ENCODE data around the gene COPZ1.
A peak's percentile ranks its signal among the peaks of the same experiment; 100 is the strongest.

COPZ1 gene

GRCh38 chr12:54373649-54374561 is 49.0 kb downstream of the COPZ1 start:
- H3K4me1 ChIP-seq (ENCODE audit: control insufficient read depth, insufficient read depth, low read length): peaks cover 41% of the 10 kb centered on the region
- no peak overlapping the region for H3K4me3 ChIP-seq (ENCODE audit: low read depth, low read length)
- peaks cover 18% of the 10 kb centered on the region; the same call in 1 of the 2 replicates for H3K36me3 ChIP-seq (ENCODE audit: control insufficient read depth, insufficient read depth, low read length)
- no peaks in the 10 kb centered on the region for H3K9me3 ChIP-seq (ENCODE audit: control insufficient read depth, insufficient read depth, low read depth, low read length)
- peaks cover 30% of the 10 kb centered on the region for H3K27me3 ChIP-seq (ENCODE audit: control insufficient read depth, insufficient read depth, low read length)
- no peak overlapping the region for H3K9ac ChIP-seq (ENCODE audit: low read length)
- H3K27ac ChIP-seq (ENCODE audit: low read depth, low read length): no peak overlapping the region

- Histone ChIP-seq H3K4me3 (ENCODE audit: low read depth, low read length) (no peak overlapping the region), H3K4me1 (ENCODE audit: control insufficient read depth, insufficient read depth, low read length) (peaks cover 39% of the 10 kb centered on the region), H3K9me3 (ENCODE audit: control insufficient read depth, insufficient read depth, low read depth, low read length) (no peaks in the 10 kb centered on the region), H3K9ac (ENCODE audit: low read length) (peak overlapping the region; percentile 26), H3K27me3 (ENCODE audit: control insufficient read depth, insufficient read depth, low read length) (peaks cover 22% of the 10 kb centered on the region), H3K36me3 (ENCODE audit: control insufficient read depth, insufficient read depth, low read length) (peaks cover 18% of the 10 kb centered on the region; the same call in 1 of the 2 replicates), H3K27ac (ENCODE audit: low read depth, low read length) (no peak overlapping the region)
Measured at GRCh38 chr12:54374562-54375258, 49.8 kb downstream of the COPZ1 start.

GRCh38 chr12:54375259-54375579 is 50.3 kb downstream of the COPZ1 start:
- Histone ChIP-seq H3K27ac (ENCODE audit: low read depth, low read length) (no peak overlapping the region), H3K9me3 (ENCODE audit: control insufficient read depth, insufficient read depth, low read depth, low read length) (no peaks in the 10 kb centered on the region), H3K27me3 (ENCODE audit: control insufficient read depth, insufficient read depth, low read length) (peaks cover 21% of the 10 kb centered on the region), H3K9ac (ENCODE audit: low read length) (no peak overlapping the region), H3K4me3 (ENCODE audit: low read depth, low read length) (no peak overlapping the region), H3K4me1 (ENCODE audit: control insufficient read depth, insufficient read depth, low read length) (peaks cover 40% of the 10 kb centered on the region), H3K36me3 (ENCODE audit: control insufficient read depth, insufficient read depth, low read length) (peaks cover 18% of the 10 kb centered on the region; the same call in 1 of the 2 replicates)

GRCh38 chr12:54376596-54376995 is 51.7 kb downstream of the COPZ1 start:
- Histone ChIP-seq H3K4me1 (ENCODE audit: control insufficient read depth, insufficient read depth, low read length) (peaks cover 34% of the 10 kb centered on the region), H3K4me3 (ENCODE audit: low read depth, low read length) (no peak overlapping the region), H3K27me3 (ENCODE audit: control insufficient read depth, insufficient read depth, low read length) (peaks cover 18% of the 10 kb centered on the region), H3K36me3 (ENCODE audit: control insufficient read depth, insufficient read depth, low read length) (peaks cover 14% of the 10 kb centered on the region; the same call in 1 of the 2 replicates), H3K9ac (ENCODE audit: low read length) (no peak overlapping the region), H3K27ac (ENCODE audit: low read depth, low read length) (no peak overlapping the region), H3K9me3 (ENCODE audit: control insufficient read depth, insufficient read depth, low read depth, low read length) (no peaks in the 10 kb centered on the region)

GRCh38 chr12:54377007-54377406 is 52.1 kb downstream of the COPZ1 start:
- no peak overlapping the region for H3K27ac ChIP-seq (ENCODE audit: low read depth, low read length)
- peaks cover 10% of the 10 kb centered on the region; the same call in 1 of the 2 replicates for H3K36me3 ChIP-seq (ENCODE audit: control insufficient read depth, insufficient read depth, low read length)
- H3K4me1 ChIP-seq (ENCODE audit: control insufficient read depth, insufficient read depth, low read length): peaks cover 34% of the 10 kb centered on the region

GRCh38 chr12:54377797-54378515 is 53.0 kb downstream of the COPZ1 start:
- H3K9ac ChIP-seq (ENCODE audit: low read length): no peak overlapping the region
- no peaks in the 10 kb centered on the region for H3K9me3 ChIP-seq (ENCODE audit: control insufficient read depth, insufficient read depth, low read depth, low read length)
- peaks cover 34% of the 10 kb centered on the region for H3K4me1 ChIP-seq (ENCODE audit: control insufficient read depth, insufficient read depth, low read length)
- H3K4me3 ChIP-seq (ENCODE audit: low read depth, low read length): no peak overlapping the region
- no peak overlapping the region for H3K27ac ChIP-seq (ENCODE audit: low read depth, low read length)
- peaks cover 11% of the 10 kb centered on the region for H3K36me3 ChIP-seq (ENCODE audit: control insufficient read depth, insufficient read depth, low read length)
- peaks cover 18% of the 10 kb centered on the region for H3K27me3 ChIP-seq (ENCODE audit: control insufficient read depth, insufficient read depth, low read length)

More at GRCh38 chr12:54377007-54377406, 52.1 kb downstream of the COPZ1 start:
- Histone ChIP-seq H3K27me3 (ENCODE audit: control insufficient read depth, insufficient read depth, low read length) (peaks cover 18% of the 10 kb centered on the region), H3K9me3 (ENCODE audit: control insufficient read depth, insufficient read depth, low read depth, low read length) (no peaks in the 10 kb centered on the region), H3K9ac (ENCODE audit: low read length) (no peak overlapping the region), H3K4me3 (ENCODE audit: low read depth, low read length) (no peak overlapping the region)

GRCh38 chr12:54378796-54379397 is 54.0 kb downstream of the COPZ1 start:
- H3K4me3 ChIP-seq (ENCODE audit: low read depth, low read length): peak overlapping the region; percentile 51
- no peak overlapping the region for H3K27ac ChIP-seq (ENCODE audit: low read depth, low read length)

GRCh38 chr12:54379398-54380201 is 54.7 kb downstream of the COPZ1 start:
- Histone ChIP-seq H3K9ac (ENCODE audit: low read length) (no peak overlapping the region), H3K27ac (ENCODE audit: low read depth, low read length) (no peak overlapping the region), H3K4me1 (ENCODE audit: control insufficient read depth, insufficient read depth, low read length) (peaks cover 37% of the 10 kb centered on the region)

More at GRCh38 chr12:54378796-54379397, 54.0 kb downstream of the COPZ1 start:
- Histone ChIP-seq H3K27me3 (ENCODE audit: control insufficient read depth, insufficient read depth, low read length) (peaks cover 18% of the 10 kb centered on the region), H3K9ac (ENCODE audit: low read length) (no peak overlapping the region), H3K4me1 (ENCODE audit: control insufficient read depth, insufficient read depth, low read length) (peaks cover 37% of the 10 kb centered on the region), H3K9me3 (ENCODE audit: control insufficient read depth, insufficient read depth, low read depth, low read length) (no peaks in the 10 kb centered on the region), H3K36me3 (ENCODE audit: control insufficient read depth, insufficient read depth, low read length) (peaks cover 13% of the 10 kb centered on the region)

GRCh38 chr12:54381136-54381535 is 56.2 kb downstream of the COPZ1 start:
- no peak overlapping the region for H3K9ac ChIP-seq (ENCODE audit: low read length)
- H3K27ac ChIP-seq (ENCODE audit: low read depth, low read length): no peak overlapping the region
- peaks cover 16% of the 10 kb centered on the region for H3K27me3 ChIP-seq (ENCODE audit: control insufficient read depth, insufficient read depth, low read length)
- H3K4me1 ChIP-seq (ENCODE audit: control insufficient read depth, insufficient read depth, low read length): peaks cover 48% of the 10 kb centered on the region
- H3K36me3 ChIP-seq (ENCODE audit: control insufficient read depth, insufficient read depth, low read length): peaks cover 9% of the 10 kb centered on the region
- no peak overlapping the region for H3K4me3 ChIP-seq (ENCODE audit: low read depth, low read length)
- H3K9me3 ChIP-seq (ENCODE audit: control insufficient read depth, insufficient read depth, low read depth, low read length): no peaks in the 10 kb centered on the region

More at GRCh38 chr12:54379398-54380201, 54.7 kb downstream of the COPZ1 start:
- Histone ChIP-seq H3K27me3 (ENCODE audit: control insufficient read depth, insufficient read depth, low read length) (peaks cover 18% of the 10 kb centered on the region), H3K9me3 (ENCODE audit: control insufficient read depth, insufficient read depth, low read depth, low read length) (no peaks in the 10 kb centered on the region), H3K4me3 (ENCODE audit: low read depth, low read length) (peak overlapping the region; percentile 51), H3K36me3 (ENCODE audit: control insufficient read depth, insufficient read depth, low read length) (peaks cover 12% of the 10 kb centered on the region)

Measured in HUES6 (cell line).